Keratinocyte (primary cell): ENCODE measurements around the gene TMEM86A. TPM values are rescaled to one million over a fixed set of nuclear protein-coding genes. Genes with fewer than 3 reads are reported as not detected.

Experiments
- DNase-seq: peaks from one replicate; pipeline ENCODE4 v3.0.0-alpha.2; 2011; ENCODE audit warnings: low read depth, missing footprints, low spot score
- FAIRE-seq: peaks from 2 replicates; lab custom pipeline; 2011; peaks lifted over from hg19 to GRCh38; lab: Jason Lieb, UNC
- H2AFZ ChIP-seq: 2 replicates; pipeline ENCODE4 v1.6.0; 2012; ENCODE audit warnings: low read length, control low read depth, inconsistent platforms; ENCODE audit not compliant: control insufficient read depth
- H3K27ac ChIP-seq: 2 replicates; pipeline ENCODE4 v1.5.1; 2011; ENCODE audit warnings: low read length; ENCODE audit not compliant: control insufficient read depth, insufficient read depth
- H3K27me3 ChIP-seq: 3 replicates; pipeline ENCODE4 v1.6.0; 2011; ENCODE audit warnings: low read length; ENCODE audit not compliant: control insufficient read depth, insufficient read depth; ENCODE audit errors: extremely low read depth
- H3K36me3 ChIP-seq, 2 experiments: 2 replicates in 1 of 2; 3 replicates in 1 of 2; pipeline ENCODE4 v1.5.1; 2011; ENCODE audit warnings: low read length in 2 of 2, mild to moderate bottlenecking in 1 of 2; ENCODE audit not compliant: control insufficient read depth in 2 of 2, insufficient read depth in 2 of 2; ENCODE audit errors: extremely low read depth in 1 of 2
- H3K4me1 ChIP-seq: 3 replicates; pipeline ENCODE4 v1.5.1; 2011; ENCODE audit warnings: low read length; ENCODE audit not compliant: control insufficient read depth, insufficient read depth; ENCODE audit errors: extremely low read depth
- H3K4me2 ChIP-seq: 3 replicates; pipeline ENCODE4 v1.6.0; 2011; ENCODE audit warnings: low read depth, low read length; ENCODE audit not compliant: control insufficient read depth, insufficient read depth; ENCODE audit errors: extremely low read depth
- H3K4me3 ChIP-seq, 3 experiments: fragments of 200-600 bp in 1 of 3; sonication (generic) in 1 of 3; 2 replicates in 2 of 3; 3 replicates in 1 of 3; pipeline ENCODE4 v1.5.1; 2011 to 2016; ENCODE audit warnings: low read length in 3 of 3, mild to moderate bottlenecking in 3 of 3, control low read depth in 2 of 3, inconsistent platforms in 1 of 3, low read depth in 1 of 3, mixed read lengths in 1 of 3, mixed run types in 1 of 3, moderate library complexity in 1 of 3; ENCODE audit not compliant: control insufficient read depth in 2 of 3, insufficient read depth in 2 of 3; ENCODE audit errors: extremely low read depth in 1 of 3
- H3K79me2 ChIP-seq: 2 replicates; pipeline ENCODE4 v1.6.0; 2012; ENCODE audit warnings: low read length; ENCODE audit not compliant: control insufficient read depth, insufficient read depth
- H3K9ac ChIP-seq: 3 replicates; pipeline ENCODE4 v1.6.0; 2011; ENCODE audit warnings: low read length; ENCODE audit not compliant: control insufficient read depth, insufficient read depth; ENCODE audit errors: extremely low read depth
- H3K9me1 ChIP-seq: 3 replicates; pipeline ENCODE4 v1.6.0; 2011; ENCODE audit warnings: low read length; ENCODE audit not compliant: control insufficient read depth, insufficient read depth; ENCODE audit errors: extremely low read depth
- H3K9me3 ChIP-seq: 2 replicates; pipeline ENCODE4 v1.5.1; 2012; ENCODE audit warnings: low read depth, low read length; ENCODE audit not compliant: control insufficient read depth
- H4K20me1 ChIP-seq: 3 replicates; pipeline ENCODE4 v1.6.0; 2011; ENCODE audit warnings: low read length; ENCODE audit not compliant: control insufficient read depth, insufficient read depth; ENCODE audit errors: extremely low read depth
- CTCF ChIP-seq, 3 experiments: IDR thresholded peaks in 1 of 3; conservative IDR thresholded peaks in 1 of 3; optimal IDR thresholded peaks in 1 of 3; 2 replicates in 2 of 3; 3 replicates in 1 of 3; pipeline versions ENCODE3 to v1.5.1; 2011; ENCODE audit warnings: low read length in 3 of 3, mild to moderate bottlenecking in 3 of 3, moderate library complexity in 2 of 3, control low read depth in 1 of 3, inconsistent platforms in 1 of 3; ENCODE audit not compliant: insufficient read depth in 2 of 3; ENCODE audit errors: extremely low read depth in 1 of 3
- EZH2 ChIP-seq: IDR thresholded peaks from one replicate; pipeline ENCODE4 v1.6.1; 2012; ENCODE audit warnings: inconsistent platforms, mild to moderate bottlenecking, low read length, moderate library complexity
- dilution Hi-C: fragments of 300-500 bp; cut with MboI; formaldehyde crosslinking; loops from one replicate; pipeline ENCODE4 v1.7.0; 2020; ENCODE audit warnings: low sequenced_read_pairs; ENCODE audit not compliant: extremely low pct_ligation_motif_present
- polyA plus RNA-seq, 5 experiments: library from polyadenylated mRNA; depleted of rRNA in 3 of 5; stranded (reverse) in 3 of 5; stranded (forward) in 1 of 5; unstranded in 1 of 5; fragments of >200 nt; gene quantifications; 1 replicate in 1 of 5; 2 replicates in 3 of 5; 3 replicates in 1 of 5; pipeline versions ENCODE4 v1.2.1 to v1.2.3, GENCODE V29; 2011 to 2012; ENCODE audit warnings: missing spikeins in 2 of 5, low read depth in 1 of 5, low replicate concordance in 1 of 5

The TMEM86A gene
- polyA plus RNA-seq, 1 donor (not counting 4 experiments of a cell fraction or from before 2014, with no cell fraction given): 2.5 TPM

GRCh38 chr11:18749681-18750319 lies 51.2 kb downstream of the TMEM86A start:
- FAIRE-seq (peak; percentile 95), DNase-seq (peak; percentile 54)
- no peaks in the 10 kb centered on the region for H3K36me3 ChIP-seq
- H3K27me3 ChIP-seq: no peaks in the 10 kb centered on the region
- peak overlapping the region; percentile 39 for H3K9ac ChIP-seq
- H3K27ac ChIP-seq: peak overlapping the region; percentile 69
- H4K20me1 ChIP-seq: no peaks in the 10 kb centered on the region
- no peaks in the 10 kb centered on the region for H3K9me1 ChIP-seq
- H3K4me2 ChIP-seq: peak overlapping the region; percentile 74
- peaks cover 12% of the 10 kb centered on the region for H3K4me1 ChIP-seq
- dilution Hi-C loops: no loop called here
- H2AFZ ChIP-seq: peak overlapping the region; percentile 97
- no peak for TF ChIP-seq EZH2
- H3K9me3 ChIP-seq: no peaks in the 10 kb centered on the region
- no peaks in the 10 kb centered on the region for H3K79me2 ChIP-seq
- H3K4me3 ChIP-seq: no peak overlapping the region

- H3K4me1 ChIP-seq: peaks cover 12% of the 10 kb centered on the region
- H3K27me3 ChIP-seq: no peaks in the 10 kb centered on the region
- no peak overlapping the region for H2AFZ ChIP-seq
- no peak overlapping the region for H3K27ac ChIP-seq
- H3K9me3 ChIP-seq: no peaks in the 10 kb centered on the region
- TF ChIP-seq EZH2 (no peak), CTCF (optimal IDR thresholded peaks at IDR 0.05 in 1 of 3, IDR thresholded peaks at IDR 0.05 in 1 of 3, conservative IDR thresholded peaks at IDR 0.05 in 1 of 3; ENCODE audit: extremely low read depth in 1 of 3, insufficient read depth in 2 of 3, low read length in 3 of 3) (no peak)
- DNase-seq (no peak), FAIRE-seq (no peak)
- no peak overlapping the region for H3K4me3 ChIP-seq
- no peak overlapping the region for H3K9ac ChIP-seq
- H4K20me1 ChIP-seq: no peaks in the 10 kb centered on the region
- H3K36me3 ChIP-seq: no peaks in the 10 kb centered on the region
- no peak overlapping the region for H3K4me2 ChIP-seq
- H3K79me2 ChIP-seq: no peaks in the 10 kb centered on the region
- H3K9me1 ChIP-seq: no peaks in the 10 kb centered on the region
- dilution Hi-C loops: no loop called here
Measured at GRCh38 chr11:18750944-18751343, 52.4 kb downstream of the TMEM86A start.

- no peaks in the 10 kb centered on the region for H3K36me3 ChIP-seq
- H3K4me1 ChIP-seq: peaks cover 12% of the 10 kb centered on the region
- H2AFZ ChIP-seq: no peak overlapping the region
- no peak for DNase-seq
- no peak overlapping the region for H3K9ac ChIP-seq
- H3K27me3 ChIP-seq: no peaks in the 10 kb centered on the region
- no peak for FAIRE-seq
- H3K27ac ChIP-seq: no peak overlapping the region
- dilution Hi-C loops: no loop called here
- H3K4me2 ChIP-seq: no peak overlapping the region
- H3K9me1 ChIP-seq: no peaks in the 10 kb centered on the region
- H4K20me1 ChIP-seq: no peaks in the 10 kb centered on the region
- H3K9me3 ChIP-seq: no peaks in the 10 kb centered on the region
- no peak overlapping the region for H3K4me3 ChIP-seq
- H3K79me2 ChIP-seq: no peaks in the 10 kb centered on the region
- no peak for TF ChIP-seq EZH2
- no peak for TF ChIP-seq CTCF (optimal IDR thresholded peaks at IDR 0.05 in 1 of 3, IDR thresholded peaks at IDR 0.05 in 1 of 3, conservative IDR thresholded peaks at IDR 0.05 in 1 of 3; ENCODE audit: extremely low read depth in 1 of 3, insufficient read depth in 2 of 3, low read length in 3 of 3)
Measured at GRCh38 chr11:18752502-18752901, 53.9 kb downstream of the TMEM86A start.
